HG03159 (cell line): ENCODE data around the gene CD81.

ENCODE experiments used
- ATAC-seq: cut with Tn5 transposase; IDR thresholded peaks from one replicate; pipeline ENCODE4 v1.9.1; 2021; ENCODE audit warnings: mild to moderate bottlenecking, moderate library complexity; ENCODE audit not compliant: unreplicated experiment

Gene CD81

DNA sequence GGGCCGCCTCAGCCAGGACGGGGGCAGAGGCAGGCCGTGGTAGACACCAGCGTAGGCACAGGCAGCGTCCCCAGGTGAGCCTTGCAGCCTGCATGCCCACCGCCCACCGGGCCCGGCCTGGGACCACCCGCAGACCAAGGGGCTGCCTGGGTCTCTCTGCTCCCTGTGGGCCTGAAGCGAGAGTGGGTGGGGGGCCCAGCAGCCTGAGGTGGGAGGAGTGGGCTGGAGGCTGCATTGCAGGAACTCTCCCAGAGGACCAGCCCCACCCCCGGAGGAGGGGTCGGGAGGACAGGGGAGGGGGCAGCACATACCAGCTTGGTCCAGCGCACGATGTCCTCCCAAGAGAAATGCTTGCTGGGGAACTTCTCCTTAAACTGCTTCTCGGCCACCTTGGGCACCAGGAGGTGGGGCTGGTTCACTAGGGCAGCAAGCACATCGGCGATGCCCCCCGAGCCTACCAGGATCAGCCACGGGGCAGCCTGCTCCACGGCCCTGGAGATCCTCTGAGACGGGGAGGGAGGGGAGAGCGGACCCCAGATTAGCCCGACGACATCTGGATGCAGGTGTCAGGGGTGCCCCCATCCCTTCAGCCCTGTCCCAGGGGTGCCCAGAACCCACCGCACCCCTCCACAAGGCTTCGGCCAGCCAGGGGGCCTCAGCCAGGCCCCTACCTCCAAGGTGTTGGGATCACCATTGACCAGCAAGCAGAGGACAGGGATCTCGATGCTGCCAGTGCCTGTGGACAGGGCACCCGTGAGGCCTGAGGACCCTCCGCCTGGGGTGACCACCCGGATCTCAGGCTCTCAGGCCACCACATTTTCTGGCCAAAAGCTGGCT, 41.0 kb downstream of the CD81 start:
- ATAC-seq: no peak

DNA sequence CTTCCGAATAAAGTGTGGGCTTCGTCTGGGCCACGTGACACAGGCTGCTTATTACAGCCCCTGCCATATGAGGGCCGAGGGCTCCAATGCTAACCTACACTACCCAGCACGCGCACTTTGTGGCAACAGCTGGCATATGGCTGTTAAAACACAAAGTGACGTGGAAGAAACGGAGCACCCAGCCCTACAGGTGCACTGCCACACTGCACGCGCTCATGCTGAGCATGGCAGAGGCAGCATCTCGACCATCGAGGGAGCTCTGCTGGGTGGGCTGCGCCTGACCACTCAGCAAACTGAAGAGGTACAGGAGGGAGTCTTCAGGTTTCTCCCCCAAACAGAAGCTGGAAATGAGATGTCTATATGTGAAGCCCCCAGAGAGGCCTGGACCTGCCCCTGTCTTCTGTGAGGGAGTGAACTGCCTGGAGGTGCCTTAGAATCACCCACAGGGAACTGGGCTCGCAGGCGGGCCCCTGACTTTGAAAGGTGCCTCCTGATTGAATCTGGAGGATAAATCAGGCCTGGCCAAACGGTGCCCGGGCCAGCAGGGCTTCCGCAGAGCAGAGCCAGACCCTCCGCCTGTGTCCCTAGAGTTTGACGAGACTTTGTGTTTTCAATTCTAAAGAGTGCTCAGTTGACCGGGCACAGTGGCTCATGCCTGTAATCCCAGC, 41.7 kb downstream of the CD81 start:
- no peak for ATAC-seq

GRCh38 chr11:2419638-2420501, 42.8 kb downstream of the CD81 start:
- no peak for ATAC-seq

- no peak for ATAC-seq
These were observed 43.6 kb downstream of the CD81 start for GRCh38 chr11:2420502-2421225.

DNA sequence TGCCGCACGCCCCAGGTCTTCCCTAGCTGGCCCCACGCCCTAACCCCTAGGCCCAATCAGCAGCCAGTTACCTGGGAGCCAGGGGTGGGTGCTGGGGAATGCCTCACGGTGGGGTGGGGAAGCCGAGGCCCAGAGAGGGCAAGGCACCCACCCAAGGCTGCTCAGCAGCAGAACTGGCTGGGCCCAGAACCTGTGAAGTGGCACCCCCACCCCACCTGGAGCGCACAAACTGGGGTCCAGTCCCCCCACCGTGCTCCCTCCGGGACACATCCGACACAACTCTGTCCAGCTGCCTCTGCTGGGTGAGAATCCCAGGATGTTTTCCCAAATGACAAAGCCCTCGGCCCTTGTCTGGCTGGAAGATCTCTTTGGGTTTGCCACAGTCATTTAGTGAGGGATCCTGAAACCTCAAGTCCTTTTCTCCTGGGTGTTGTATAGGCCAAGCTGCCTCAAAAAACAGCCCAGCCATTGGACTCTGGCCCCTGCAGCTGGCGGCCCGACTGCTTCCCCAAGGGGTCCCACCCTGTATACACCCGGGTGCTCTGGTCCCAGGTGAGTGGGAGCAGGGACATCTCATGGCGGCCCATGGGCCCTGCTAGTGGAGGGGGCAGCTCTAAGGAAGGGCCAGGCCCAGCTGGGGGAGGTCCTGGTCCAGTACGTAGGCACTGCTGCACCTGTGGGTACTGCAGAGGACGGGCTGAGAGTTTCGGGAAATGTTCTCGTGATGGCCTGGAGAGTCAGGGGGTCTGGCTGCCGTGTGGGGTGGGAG, 44.3 kb downstream of the CD81 start:
- no peak for ATAC-seq

GRCh38 chr11:2421996-2422395, 44.9 kb downstream of the CD81 start:
- ATAC-seq: no peak

DNA sequence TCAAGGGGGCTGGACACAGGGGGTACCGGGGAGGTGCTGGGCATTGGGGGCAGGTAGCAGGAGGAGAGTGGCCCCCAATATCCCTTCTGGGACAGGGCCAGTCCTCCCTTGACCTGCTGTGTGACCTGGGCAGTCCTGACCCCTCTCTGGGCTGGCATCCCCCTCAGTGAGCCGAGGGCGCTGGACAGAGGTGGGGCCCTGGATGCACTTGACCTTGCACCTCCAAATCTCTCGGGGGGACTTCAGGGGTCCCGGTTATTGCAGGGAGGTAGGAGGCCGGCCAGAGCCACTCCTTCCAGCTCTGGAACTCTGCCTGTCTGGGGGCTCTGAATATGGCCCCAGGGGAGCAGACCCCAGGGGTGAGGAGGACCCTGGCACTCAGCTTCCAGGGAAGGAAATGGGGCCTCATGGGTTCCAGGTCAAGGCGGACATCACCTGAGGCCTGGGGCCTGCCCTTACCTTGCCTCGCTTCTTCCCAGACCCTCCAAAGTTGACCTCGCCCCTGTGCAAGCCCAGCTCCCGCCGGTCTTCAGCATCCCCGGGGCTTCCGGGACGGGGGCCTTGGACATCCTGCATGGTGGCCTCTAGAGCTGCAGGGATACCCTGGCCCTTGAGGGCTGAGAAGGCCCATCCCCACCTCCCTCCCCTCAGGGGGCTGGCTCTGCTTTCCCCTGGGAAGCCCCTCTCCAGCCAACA, 45.5 kb downstream of the CD81 start:
- no peak for ATAC-seq

- ATAC-seq: no peak
These were observed 46.3 kb downstream of the CD81 start for GRCh38 chr11:2423157-2424025.

DNA sequence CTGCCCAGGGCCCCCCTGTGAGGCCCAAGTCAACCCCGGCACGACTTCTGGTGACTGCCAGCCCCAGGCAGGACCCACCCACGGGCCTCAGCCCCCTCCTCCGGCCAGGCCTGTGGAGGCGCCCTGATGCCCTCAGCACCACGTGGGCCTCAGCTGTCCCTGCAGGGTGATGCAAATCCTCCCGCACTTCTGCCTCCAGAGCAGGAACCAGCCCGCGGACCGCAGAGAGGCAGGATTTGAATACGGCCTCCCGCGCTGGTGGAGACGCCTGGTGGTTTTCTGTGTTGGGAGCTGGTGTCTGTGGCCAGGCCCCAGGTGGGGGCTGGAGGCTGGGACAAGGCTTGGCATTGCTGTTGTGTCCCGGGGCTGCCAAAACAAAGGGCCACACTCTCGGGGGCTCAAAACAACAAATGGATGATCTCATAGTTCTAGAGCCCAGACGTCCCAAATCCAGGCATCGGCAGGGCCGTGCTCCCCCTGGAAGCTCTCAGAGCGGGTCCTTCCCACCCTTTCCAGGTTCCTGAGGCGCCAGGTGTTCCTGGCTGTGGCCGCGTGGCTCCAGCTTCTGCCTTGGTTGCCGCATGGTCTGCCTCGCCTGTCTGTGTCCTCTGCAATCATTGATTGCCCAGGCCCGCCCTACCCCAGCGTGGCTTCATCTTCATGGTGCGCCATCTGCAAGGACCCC, 47.8 kb downstream of the CD81 start:
- ATAC-seq: no peak

DNA sequence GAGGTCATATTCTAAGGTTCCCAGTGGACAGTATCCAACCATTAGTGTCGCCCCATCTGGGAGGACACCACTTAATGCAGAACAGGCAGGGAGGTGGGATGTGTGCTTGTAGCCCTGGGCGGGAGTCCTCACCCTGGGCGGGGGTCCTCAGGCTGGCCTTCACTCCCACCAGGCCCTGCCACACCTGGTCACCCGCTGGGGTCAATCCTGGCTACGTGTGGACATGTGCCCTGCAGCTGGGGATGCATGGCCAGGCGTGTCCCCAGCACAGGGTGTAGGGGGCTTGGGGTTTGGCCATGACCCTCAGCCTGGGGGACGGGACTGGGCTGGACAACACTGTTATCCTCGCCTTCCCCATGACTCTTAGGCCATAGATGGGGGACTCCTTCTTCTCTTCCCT, 48.4 kb downstream of the CD81 start:
- ATAC-seq: no peak

DNA sequence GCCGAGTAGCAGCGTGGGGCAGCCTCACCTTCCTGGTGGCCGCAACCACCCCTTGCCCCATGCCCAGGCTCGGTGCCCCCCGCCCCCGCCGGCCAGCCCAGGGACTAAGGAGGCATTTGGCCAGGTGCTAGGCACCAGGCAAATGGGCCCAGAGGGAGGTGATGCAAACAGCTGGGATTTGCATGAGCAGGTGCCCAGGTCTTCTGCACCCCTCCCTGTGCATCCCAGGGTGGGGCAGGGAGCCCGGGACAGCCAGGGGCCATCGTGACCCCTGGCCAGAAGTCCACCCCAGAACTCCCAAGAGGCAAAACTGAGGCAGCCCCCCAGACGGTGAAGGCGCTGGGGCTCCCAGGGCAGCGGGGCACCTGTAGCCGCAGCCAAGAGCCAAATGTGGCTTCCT, 49.1 kb downstream of the CD81 start:
- no peak for ATAC-seq

GRCh38 chr11:2426826-2427521, 49.9 kb downstream of the CD81 start:
- no peak for ATAC-seq

DNA sequence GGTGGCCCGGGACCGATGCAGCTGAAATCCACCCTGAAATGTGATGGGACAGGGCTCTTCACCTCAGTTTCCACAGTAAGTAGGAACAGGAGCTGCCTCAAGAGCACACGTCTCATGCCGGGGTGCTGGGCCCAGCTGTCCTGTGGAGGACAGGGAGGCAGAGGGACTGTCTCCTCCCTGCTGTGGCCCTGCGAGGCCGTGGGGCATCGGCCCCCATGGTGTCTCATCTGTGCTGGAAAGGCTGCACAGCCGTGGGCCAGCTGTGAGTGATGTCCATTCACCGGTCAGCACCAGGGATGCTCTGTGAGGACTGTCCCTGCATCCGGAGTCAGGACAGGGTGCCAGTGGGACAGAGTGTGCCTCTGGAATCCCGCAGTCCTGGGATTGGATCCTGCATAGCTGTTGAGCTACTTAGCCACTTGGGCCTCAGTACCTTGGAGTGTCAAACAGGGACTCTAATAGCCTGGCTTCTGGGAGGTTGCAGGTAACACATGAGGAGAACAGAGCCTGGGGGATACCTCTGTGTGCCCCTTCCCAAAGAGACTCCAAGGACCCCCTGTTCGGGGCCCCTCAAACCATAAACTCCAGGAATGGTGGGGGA, 50.7 kb downstream of the CD81 start:
- ATAC-seq: no peak

DNA sequence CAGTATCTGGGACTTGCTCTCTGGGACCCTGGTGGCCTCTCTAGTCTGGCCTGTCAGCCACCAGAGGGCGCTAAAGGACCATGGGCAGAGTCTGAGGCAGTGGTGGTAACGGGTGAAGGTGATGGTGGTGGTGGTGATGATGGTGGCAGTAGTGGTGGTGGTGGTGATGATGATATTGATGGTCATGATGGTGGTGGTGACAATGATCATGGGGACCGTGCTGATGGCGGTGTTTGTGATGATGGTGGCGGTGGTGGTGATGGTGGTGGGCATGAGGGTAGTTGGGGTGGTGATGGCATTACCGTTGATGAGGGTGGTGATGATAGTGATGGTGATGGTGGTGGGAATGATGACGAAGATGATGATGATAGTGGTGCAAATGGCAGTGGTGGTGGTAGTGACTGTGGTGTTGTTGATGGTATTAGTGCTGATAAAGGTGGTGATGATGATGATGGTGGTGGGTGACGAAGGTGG, 51.2 kb downstream of the CD81 start:
- no peak for ATAC-seq

- ATAC-seq: no peak
These were observed 54.3 kb downstream of the CD81 start for GRCh38 chr11:2431395-2431794.

DNA sequence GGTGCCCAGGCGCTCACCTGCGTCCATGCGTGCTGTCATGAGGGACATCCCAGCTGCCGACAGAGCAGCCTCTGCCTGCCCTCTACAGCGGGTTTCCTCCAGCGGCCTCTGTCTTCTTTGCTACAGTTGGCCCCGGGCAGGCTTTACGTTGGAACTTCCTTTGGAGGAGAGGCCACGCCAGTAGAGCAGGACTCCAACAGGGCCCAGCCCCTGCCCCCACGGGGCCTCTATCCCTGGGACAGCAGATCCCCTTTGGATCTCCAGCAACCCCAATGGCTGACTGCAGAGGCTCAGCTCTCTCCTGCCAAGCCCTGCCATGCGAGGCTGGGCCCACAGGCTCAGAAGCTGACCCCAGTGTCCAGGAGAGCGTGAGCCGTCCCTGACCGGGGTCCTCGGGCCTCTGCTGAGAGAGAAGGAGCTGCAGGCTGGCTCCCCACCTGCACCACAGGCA, 55.1 kb downstream of the CD81 start:
- no peak for ATAC-seq

- ATAC-seq: no peak
These were observed 55.5 kb downstream of the CD81 start for GRCh38 chr11:2432628-2433071.
